ENCODE measurements around the gene ERMN.

GRCh38 chr2:157290525-157290924, 35.1 kb downstream of the ERMN start:
- TF ChIP-seq CTCF (IDR thresholded peaks at IDR 0.05; ENCODE audit: insufficient read depth, low read depth, low read length) (no peak), EZH2 (IDR thresholded peaks at IDR 0.05; ENCODE audit: insufficient read depth, low read length) (no peak)

Data from astrocyte (in vitro differentiated cells and primary cell).